ENCODE data around the gene GOT2.

GOT2 gene

GRCh38 chr16:58658796-58659211 is 75.3 kb downstream of the GOT2 start:
- Histone ChIP-seq H3K36me3 (ENCODE audit: control insufficient read depth in 5 of 5, insufficient read depth in 5 of 5, low read length in 5 of 5) (no peaks in the 10 kb centered on the region), H3K27ac (ENCODE audit: low read depth, low read length) (no peak overlapping the region), H3K9ac (ENCODE audit: low read length in 5 of 5) (no peak overlapping the region), H3K27me3 (ENCODE audit: control insufficient read depth in 5 of 5, insufficient read depth in 4 of 5, low read length in 5 of 5) (no peaks in the 10 kb centered on the region), H3K9me3 (ENCODE audit: control insufficient read depth in 5 of 5, low read length in 5 of 5) (no peaks in the 10 kb centered on the region), H3K4me1 (ENCODE audit: control insufficient read depth in 5 of 5, insufficient read depth in 5 of 5, low read length in 5 of 5) (no peaks in the 10 kb centered on the region), H3K4me3 (ENCODE audit: low read depth in 1 of 5, low read length in 5 of 5) (no peak overlapping the region)

Measured in subcutaneous abdominal adipose tissue (tissue), 5 donors.